GM23338 (cell line): ENCODE measurements around the gene AGAP1. TPM values are rescaled to one million over a fixed set of nuclear protein-coding genes. Genes with fewer than 3 reads are reported as not detected.

Source experiments
- ATAC-seq: fragments of 200-7000 bp; cut with Tn5 transposase; 3 replicates; pipeline ENCODE4 v1.9.1; 2020
- DNase-seq: peaks from one replicate; pipeline ENCODE4 v3.0.0-alpha.2; 2015; ENCODE audit warnings: low spot score
- H2AFZ ChIP-seq: fragments of 200-600 bp; sonication (generic); 2 replicates; pipeline ENCODE4 v1.8.0; 2016; ENCODE audit warnings: antibody characterized with exemption, mild to moderate bottlenecking, moderate library complexity
- H3F3A ChIP-seq: fragments of 200-600 bp; sonication (generic); replicated peaks from 2 replicates; pipeline ENCODE4 v1.8.0; 2017; ENCODE audit warnings: antibody characterized with exemption, mixed run types, low read depth
- H3K27ac ChIP-seq: fragments of 200-600 bp; sonication (generic); 2 replicates; pipeline ENCODE4 v1.6.1; 2016; ENCODE audit warnings: low read depth
- H3K27me3 ChIP-seq: fragments of 200-600 bp; sonication (generic); 2 replicates; pipeline ENCODE4 v1.8.0; 2016; ENCODE audit warnings: mild to moderate bottlenecking, mixed run types, moderate library complexity; ENCODE audit not compliant: insufficient read depth
- H3K36me3 ChIP-seq: fragments of 200-600 bp; sonication (generic); 2 replicates; pipeline ENCODE4 v1.8.0; 2016; ENCODE audit warnings: mild to moderate bottlenecking; ENCODE audit not compliant: insufficient read depth
- H3K4me1 ChIP-seq: fragments of 200-600 bp; sonication (generic); 2 replicates; pipeline ENCODE4 v1.8.0; 2016; ENCODE audit warnings: mild to moderate bottlenecking, moderate library complexity; ENCODE audit not compliant: insufficient read depth
- H3K4me2 ChIP-seq: fragments of 200-600 bp; sonication (generic); 2 replicates; pipeline ENCODE4 v1.7.1; 2017; ENCODE audit warnings: mixed run types
- H3K4me3 ChIP-seq: fragments of 200-600 bp; sonication (generic); 2 replicates; pipeline ENCODE4 v1.6.1; 2016; ENCODE audit warnings: mixed run types
- H3K79me2 ChIP-seq: fragments of 200-600 bp; sonication (generic); replicated peaks from 2 replicates; pipeline ENCODE4 v1.8.0; 2017; ENCODE audit warnings: mild to moderate bottlenecking; ENCODE audit not compliant: insufficient read depth
- H3K9me2 ChIP-seq: fragments of 200-600 bp; sonication (generic); 2 replicates; pipeline ENCODE4 v1.8.0; 2017; ENCODE audit not compliant: insufficient read depth
- H4K20me1 ChIP-seq: fragments of 200-600 bp; sonication (generic); replicated peaks from 2 replicates; pipeline ENCODE4 v1.8.0; 2017; ENCODE audit warnings: mild to moderate bottlenecking; ENCODE audit not compliant: insufficient read depth
- H3K27ac Mint-ChIP-seq: 2 replicates; pipeline ENCODE4 v1.8.0; 2020; ENCODE audit warnings: inconsistent platforms, mild to moderate bottlenecking, moderate library complexity, mixed read lengths
- H3K27me3 Mint-ChIP-seq: 3 replicates; pipeline ENCODE4 v1.8.0; 2022; ENCODE audit warnings: low read depth, mild to moderate bottlenecking, moderate library complexity, mixed read lengths, inconsistent platforms; ENCODE audit not compliant: insufficient read depth, poor library complexity
- H3K36me3 Mint-ChIP-seq: 3 replicates; pipeline ENCODE4 v1.8.0; 2021; ENCODE audit warnings: low read depth, mild to moderate bottlenecking, inconsistent platforms, moderate library complexity, mixed read lengths
- H3K4me1 Mint-ChIP-seq: 3 replicates; pipeline ENCODE4 v1.8.0; 2020; ENCODE audit warnings: mild to moderate bottlenecking, inconsistent platforms, mixed read lengths
- H3K4me3 Mint-ChIP-seq: 3 replicates; pipeline ENCODE4 v1.8.0; 2021; ENCODE audit warnings: moderate library complexity, mild to moderate bottlenecking, inconsistent platforms, mixed read lengths
- H3K9me3 Mint-ChIP-seq: 3 replicates; pipeline ENCODE4 v1.8.0; 2020; ENCODE audit warnings: moderate library complexity, mild to moderate bottlenecking, inconsistent platforms, mixed read lengths
- CREB1 ChIP-seq: fragments of 250-450 bp; sonication (Bioruptor Pico); IDR thresholded peaks from 2 replicates; pipeline ENCODE4 v1.5.0; 2020; ENCODE audit warnings: low read depth, mild to moderate bottlenecking, moderate library complexity
- CTCF ChIP-seq, 2 experiments: fragments of 200-600 bp in 1 of 2; sonication (generic) in 1 of 2; conservative IDR thresholded peaks; 2 replicates each; pipeline versions ENCODE4 v1.5.1 to v1.6.1; 2016 to 2017; ENCODE audit warnings: antibody characterized with exemption in 2 of 2, low read depth in 2 of 2, mild to moderate bottlenecking in 2 of 2, moderate library complexity in 1 of 2
- ETS1 ChIP-seq: IDR thresholded peaks from 2 replicates; pipeline ENCODE4 v1.6.1; 2016; ENCODE audit warnings: antibody characterized with exemption
- EZH2 ChIP-seq: fragments of 200-600 bp; sonication (generic); IDR thresholded peaks from one replicate; pipeline ENCODE4 v1.8.0; 2017; ENCODE audit warnings: antibody characterized with exemption, mild to moderate bottlenecking, low read depth; ENCODE audit not compliant: unreplicated experiment
- EZH2phosphoT487 ChIP-seq: fragments of 200-600 bp; sonication (generic); IDR thresholded peaks from one replicate; pipeline ENCODE4 v1.8.1; 2018; ENCODE audit warnings: antibody characterized with exemption; ENCODE audit not compliant: unreplicated experiment
- JUNB ChIP-seq: IDR thresholded peaks from one replicate; pipeline ENCODE4 v1.6.1; 2016; ENCODE audit warnings: antibody characterized with exemption; ENCODE audit not compliant: unreplicated experiment
- NANOG ChIP-seq: IDR thresholded peaks from 2 replicates; pipeline ENCODE4 v1.6.1; 2016; ENCODE audit warnings: antibody characterized with exemption, borderline replicate concordance
- POLR2AphosphoS5 ChIP-seq: IDR thresholded peaks from 2 replicates; pipeline ENCODE4 v1.6.1; 2016; ENCODE audit warnings: antibody characterized with exemption, low read depth
- REST ChIP-seq: IDR thresholded peaks from one replicate; pipeline ENCODE4 v1.6.1; 2018; ENCODE audit warnings: antibody characterized with exemption; ENCODE audit not compliant: unreplicated experiment
- STAT1 ChIP-seq: IDR thresholded peaks from one replicate; pipeline ENCODE4 v1.6.1; 2016; ENCODE audit warnings: antibody characterized with exemption; ENCODE audit not compliant: unreplicated experiment
- ZNF114 ChIP-seq: fragments of 250-450 bp; sonication (Bioruptor Pico); IDR thresholded peaks from 2 replicates; pipeline ENCODE4 v1.5.0; 2020; ENCODE audit warnings: mild to moderate bottlenecking, moderate library complexity
- ZNF331 ChIP-seq: fragments of 250-450 bp; sonication (Bioruptor Pico); IDR thresholded peaks from 2 replicates; pipeline ENCODE4 v1.5.0; 2020; ENCODE audit warnings: low read depth, mild to moderate bottlenecking, moderate library complexity
- polyA plus RNA-seq: library from polyadenylated mRNA; unstranded; fragments of >200 nt; fragmentation: Nextera tagmentation; extraction: Ambion mirVana; gene quantifications from 2 replicates; pipeline ENCODE4 v1.2.1, GENCODE V29; 2016
- total RNA-seq: library from RNA; depleted of rRNA; stranded (reverse); fragments of >200 nt; shearing (Covaris generic); gene quantifications from 2 replicates; pipeline ENCODE4 v1.2.3, GENCODE V29; 2014

AGAP1 gene
- total and polyA plus RNA-seq, 2 experiments from 2014 or later: 13.3 to 27.9 TPM

GRCh38 chr2:236166796-236167296 is 673.0 kb downstream of the AGAP1 start:
- H3F3A ChIP-seq: peaks cover 53% of the 10 kb centered on the region
- peak overlapping the region; percentile 73 for H3K4me2 ChIP-seq
- H4K20me1 ChIP-seq: peaks cover 27% of the 10 kb centered on the region
- H3K9me2 ChIP-seq: no peaks in the 10 kb centered on the region
- no peaks in the 10 kb centered on the region for H3K79me2 ChIP-seq
- H3K27ac ChIP-seq: no peak overlapping the region
- DNase-seq (peak; percentile 55), ATAC-seq (0 out of 3 replicates have a peak, but pooled peaks have one; percentile 1)
- no peaks in the 10 kb centered on the region for H3K36me3 ChIP-seq
- Mint-ChIP-seq H3K27ac (no peak overlapping the region), H3K9me3 (0 out of 3 replicates have a peak, but pooled peaks cover 2% of the 10 kb centered on the region), H3K27me3 (peaks cover 86% of the 10 kb centered on the region), H3K4me1 (peaks cover 56% of the 10 kb centered on the region), H3K4me3 (peak overlapping the region; percentile 75), H3K36me3 (peaks cover 17% of the 10 kb centered on the region)
- peak overlapping the region; percentile 69 for H3K4me3 ChIP-seq
- TF ChIP-seq ZNF331 (CRISPR knock-in tag) (no peak), ZNF114 (CRISPR knock-in tag) (no peak), ETS1 (no peak), EZH2phosphoT487 (peak; percentile 7), EZH2 (peak; percentile 94)
- peak overlapping the region; percentile 78 for H2AFZ ChIP-seq
- H3K27me3 ChIP-seq: peaks cover 100% of the 10 kb centered on the region
- peaks cover 63% of the 10 kb centered on the region for H3K4me1 ChIP-seq

- Histone ChIP-seq H4K20me1 (peaks cover 27% of the 10 kb centered on the region), H3K4me3 (peak overlapping the region; percentile 69), H3K4me2 (peak overlapping the region; percentile 73), H3F3A (peaks cover 46% of the 10 kb centered on the region), H3K27ac (no peak overlapping the region), H3K79me2 (no peaks in the 10 kb centered on the region), H2AFZ (peak overlapping the region; percentile 78; the same call in 1 of the 2 replicates), H3K9me2 (no peaks in the 10 kb centered on the region), H3K4me1 (peaks cover 62% of the 10 kb centered on the region), H3K27me3 (peaks cover 100% of the 10 kb centered on the region), H3K36me3 (no peaks in the 10 kb centered on the region)
- H3K9me3 Mint-ChIP-seq: 0 out of 3 replicates have a peak, but pooled peaks cover 2% of the 10 kb centered on the region
- H3K27ac Mint-ChIP-seq: no peak overlapping the region
- peak overlapping the region; percentile 58; the same call in 2 of the 3 replicates for H3K4me3 Mint-ChIP-seq
- H3K27me3 Mint-ChIP-seq: peaks cover 86% of the 10 kb centered on the region
- peaks cover 17% of the 10 kb centered on the region for H3K36me3 Mint-ChIP-seq
- DNase-seq (peak; percentile 58), ATAC-seq (peak; percentile 1)
- peaks cover 57% of the 10 kb centered on the region for H3K4me1 Mint-ChIP-seq
- TF ChIP-seq ETS1: no peak
- peak; percentile 51; the same call in 1 of the 2 replicates for TF ChIP-seq CREB1 (CRISPR knock-in tag)
- no peak for TF ChIP-seq NANOG
- TF ChIP-seq POLR2AphosphoS5: no peak
- no peak for TF ChIP-seq ZNF331 (CRISPR knock-in tag)
- peak; percentile 84 for TF ChIP-seq EZH2phosphoT487
- TF ChIP-seq CTCF (conservative IDR thresholded peaks at IDR 0.05; ENCODE audit: low read depth in 2 of 2): peak in 1 of 2 experiments; percentile 51; a peak in 2 of 4 replicates
- TF ChIP-seq EZH2: peak; percentile 79
- TF ChIP-seq JUNB: no peak
- TF ChIP-seq REST: no peak
- TF ChIP-seq ZNF114 (CRISPR knock-in tag): no peak
- no peak for TF ChIP-seq STAT1
Observed at GRCh38 chr2:236167297-236168109, 673.7 kb downstream of the AGAP1 start.
